HG03045 (cell line): ENCODE results near the gene MICOS13.

Source experiments
- ATAC-seq: cut with Tn5 transposase; IDR thresholded peaks from one replicate; pipeline ENCODE4 v1.9.1; 2021; ENCODE audit warnings: mild to moderate bottlenecking, moderate library complexity; ENCODE audit not compliant: unreplicated experiment

MICOS13 gene

DNA sequence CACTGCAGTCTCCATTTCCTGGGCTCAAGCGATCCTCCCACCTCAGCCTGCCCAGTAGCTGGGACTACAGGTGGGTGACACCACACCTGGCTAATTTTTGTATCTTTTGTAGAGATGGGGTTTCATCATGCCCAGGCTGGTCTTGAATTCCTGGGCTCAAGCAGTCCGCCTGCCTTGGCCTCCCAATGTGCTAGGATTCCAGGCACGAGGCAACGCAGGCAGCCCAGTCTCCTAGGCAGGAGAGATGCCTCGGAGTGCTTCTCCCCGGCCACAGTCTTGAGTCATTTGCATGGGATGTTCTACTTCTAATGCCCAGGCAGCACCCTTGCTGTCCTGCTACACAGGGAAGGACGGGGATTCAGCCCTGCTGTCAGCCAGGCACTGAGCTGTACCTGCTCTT is 8.7 kb downstream of the MICOS13 start:
- no peak for ATAC-seq

DNA sequence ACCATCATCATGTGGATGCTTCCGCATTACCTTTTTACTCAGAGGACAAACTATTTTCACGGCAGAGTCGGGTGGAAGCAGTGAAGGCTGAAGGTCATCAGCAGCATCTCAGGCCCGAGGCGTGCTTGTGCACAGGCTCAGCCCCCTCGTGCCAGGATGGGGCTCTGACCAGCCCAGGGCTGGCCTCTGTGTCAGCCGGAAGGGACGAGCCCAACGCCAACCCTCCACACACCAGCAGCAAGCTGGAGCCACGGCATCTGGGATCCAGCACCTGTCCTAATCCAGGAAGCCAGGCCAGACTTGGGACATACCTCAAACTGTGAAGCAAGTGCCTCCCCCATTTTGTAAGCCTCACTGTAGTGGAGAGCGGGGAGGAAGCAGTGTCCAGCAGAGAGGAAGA is 11.1 kb downstream of the MICOS13 start:
- no peak for ATAC-seq

DNA sequence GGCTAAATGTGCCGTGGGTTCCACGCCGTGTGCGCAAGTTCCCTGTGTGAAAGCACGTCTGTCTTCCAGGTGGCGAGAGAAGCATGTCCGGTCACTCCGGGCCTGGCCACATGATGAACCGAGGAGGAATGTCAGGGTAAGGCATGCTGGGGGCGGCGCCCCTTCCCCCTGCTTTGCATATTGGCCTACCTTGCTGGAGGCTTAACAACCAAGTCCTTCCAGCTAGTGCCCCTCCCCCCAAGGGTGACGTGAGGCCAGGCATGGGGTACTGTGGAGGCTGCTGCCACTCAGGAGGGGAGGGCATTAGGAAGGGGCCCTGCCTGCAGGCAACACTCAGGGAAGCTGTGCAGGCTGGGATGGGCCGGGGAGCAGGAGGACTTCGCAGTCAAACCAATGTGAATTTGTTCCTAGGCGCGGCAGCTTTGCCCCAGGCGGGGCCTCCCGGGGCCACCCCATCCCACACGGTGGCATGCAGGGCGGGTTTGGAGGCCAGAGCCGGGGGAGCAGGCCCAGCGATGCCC is 12.5 kb downstream of the MICOS13 start:
- no peak for ATAC-seq

DNA sequence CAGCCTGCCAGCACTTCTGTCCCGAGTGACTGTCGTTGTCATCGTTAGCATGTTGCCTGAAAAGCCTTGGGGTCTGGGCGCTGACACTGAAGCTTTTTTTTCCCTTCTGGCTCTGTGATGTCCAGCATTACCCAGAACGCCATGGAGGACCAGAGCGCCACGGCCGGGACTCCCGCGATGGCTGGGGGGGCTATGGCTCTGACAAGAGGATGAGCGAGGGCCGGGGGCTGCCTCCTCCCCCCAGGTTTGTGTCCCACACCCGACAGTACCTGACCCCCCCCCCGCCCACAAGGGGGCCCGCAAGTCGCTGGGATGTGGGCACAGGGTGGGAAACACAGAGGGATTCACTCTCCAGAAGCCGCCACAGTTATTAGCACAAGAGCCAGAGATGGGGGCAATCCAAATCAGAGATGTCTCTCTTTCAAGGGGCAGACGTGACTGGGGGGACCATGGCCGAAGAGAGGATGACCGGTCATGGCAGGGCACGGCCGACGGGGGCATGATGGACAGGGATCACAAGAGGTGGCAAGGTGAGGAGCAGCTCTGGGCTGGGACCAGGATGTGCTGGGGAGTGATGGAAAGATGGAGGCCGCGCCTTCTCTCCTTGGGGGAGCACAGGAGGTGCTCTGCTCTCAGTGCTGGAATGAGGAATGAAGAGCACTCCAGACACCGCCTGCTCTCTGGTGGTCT is 13.2 kb downstream of the MICOS13 start:
- ATAC-seq = no peak

DNA sequence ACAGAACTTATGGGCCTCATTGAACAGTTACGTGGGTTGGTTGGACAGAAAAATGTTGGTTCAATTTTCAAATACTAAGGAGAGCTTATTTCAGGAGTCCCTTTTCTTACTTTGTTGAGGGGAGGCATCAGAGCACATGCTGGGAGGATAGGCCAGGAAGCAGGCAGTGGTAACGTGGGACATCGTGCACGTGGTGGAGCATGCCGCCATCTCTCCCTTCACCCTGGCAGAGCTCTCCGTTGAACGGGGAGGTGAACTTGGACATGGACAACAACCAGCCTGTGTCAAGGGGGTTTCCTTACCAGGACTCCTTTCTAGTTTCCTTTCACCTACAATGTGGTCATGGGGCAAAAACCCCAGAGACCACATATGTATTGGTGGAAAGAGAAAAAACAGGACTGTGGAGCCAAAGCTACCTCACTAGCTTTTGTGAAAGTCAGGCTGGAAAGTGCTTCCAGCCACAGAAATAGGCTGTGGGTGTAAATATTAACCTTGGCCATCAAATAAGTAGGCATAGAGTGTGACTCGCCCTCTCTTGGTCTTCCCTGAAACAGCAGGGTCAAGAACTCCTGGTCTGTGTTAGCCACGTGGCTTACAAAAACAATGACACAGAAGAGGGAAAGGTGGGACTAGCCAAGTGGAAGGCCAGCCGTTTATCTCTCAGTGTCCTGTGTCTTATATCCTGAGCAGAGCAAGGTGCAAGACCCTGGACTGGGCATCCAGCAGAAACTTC is 14.4 kb downstream of the MICOS13 start:
- no peak for ATAC-seq

DNA sequence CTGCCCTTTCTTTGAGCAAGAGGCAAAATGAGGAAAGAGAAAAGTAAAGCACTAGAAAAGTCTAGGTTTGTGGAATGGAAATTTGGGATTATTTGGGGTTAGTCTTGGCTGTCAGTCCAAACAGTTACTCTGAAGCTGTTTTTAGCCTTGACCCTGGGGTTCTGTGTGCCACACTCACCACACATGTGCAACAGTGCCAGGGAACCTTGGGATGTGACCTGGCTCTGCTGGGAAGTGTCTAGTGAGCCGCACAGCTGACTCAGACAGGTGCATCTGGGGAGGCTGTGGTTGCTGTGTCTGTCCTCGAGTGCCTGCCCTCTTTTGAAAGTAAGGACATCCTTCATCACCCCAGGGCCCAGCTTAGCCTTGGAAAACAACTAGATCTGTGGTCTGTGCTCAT is 15.8 kb downstream of the MICOS13 start:
- ATAC-seq = no peak

DNA sequence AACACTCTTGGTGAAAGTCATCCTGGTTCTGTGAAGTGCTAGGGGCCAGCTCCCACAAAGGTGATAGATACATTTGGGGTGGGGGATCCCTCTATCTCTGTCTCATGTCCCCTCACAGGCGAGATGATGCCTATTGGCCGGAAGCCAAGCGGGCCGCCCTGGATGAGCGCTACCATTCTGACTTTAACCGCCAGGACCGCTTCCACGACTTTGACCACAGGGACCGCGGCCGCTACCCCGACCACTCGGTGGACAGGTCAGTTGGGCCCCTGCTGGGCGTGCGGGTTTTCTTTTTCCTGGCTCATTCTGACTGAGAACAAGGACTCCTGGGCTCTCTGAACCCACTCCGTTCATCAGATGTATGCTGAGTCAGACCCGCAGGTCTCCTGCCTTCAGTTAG is 16.4 kb downstream of the MICOS13 start:
- ATAC-seq = no peak

DNA sequence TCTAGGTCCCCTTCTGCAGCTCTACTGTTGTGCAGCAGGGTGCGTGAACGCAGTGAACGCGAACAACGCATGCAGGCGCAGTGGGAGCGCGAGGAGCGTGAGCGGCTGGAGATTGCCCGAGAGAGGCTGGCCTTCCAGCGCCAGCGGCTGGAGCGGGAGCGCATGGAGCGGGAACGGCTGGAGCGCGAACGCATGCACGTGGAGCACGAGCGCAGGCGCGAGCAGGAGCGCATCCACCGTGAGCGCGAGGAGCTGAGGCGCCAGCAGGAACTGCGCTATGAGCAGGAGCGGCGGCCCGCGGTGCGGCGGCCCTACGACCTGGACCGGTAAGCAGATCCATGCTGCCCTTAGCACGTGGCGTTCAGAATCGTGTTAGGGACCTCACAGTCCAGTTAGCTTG is 18.8 kb downstream of the MICOS13 start:
- ATAC-seq = no peak

DNA sequence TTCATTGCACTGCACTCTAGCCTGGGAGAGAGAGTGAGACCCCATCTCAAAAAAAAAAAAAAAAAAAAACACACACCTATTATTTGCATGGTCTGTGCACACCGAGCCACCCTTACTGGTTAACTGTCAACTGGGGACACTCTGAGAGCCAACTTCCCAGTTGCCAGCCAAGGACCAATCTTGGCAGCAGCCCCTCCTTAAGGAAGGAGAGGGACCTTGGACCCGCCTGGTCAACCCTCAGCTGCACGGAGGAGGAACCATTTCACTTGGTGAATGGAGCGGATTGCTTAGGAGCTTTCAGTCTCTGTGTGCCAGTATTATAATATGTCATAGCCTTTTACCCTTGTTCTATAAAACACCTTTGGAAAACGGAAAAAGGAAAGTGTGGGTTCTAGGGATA is 24.9 kb downstream of the MICOS13 start:
- ATAC-seq = no peak

DNA sequence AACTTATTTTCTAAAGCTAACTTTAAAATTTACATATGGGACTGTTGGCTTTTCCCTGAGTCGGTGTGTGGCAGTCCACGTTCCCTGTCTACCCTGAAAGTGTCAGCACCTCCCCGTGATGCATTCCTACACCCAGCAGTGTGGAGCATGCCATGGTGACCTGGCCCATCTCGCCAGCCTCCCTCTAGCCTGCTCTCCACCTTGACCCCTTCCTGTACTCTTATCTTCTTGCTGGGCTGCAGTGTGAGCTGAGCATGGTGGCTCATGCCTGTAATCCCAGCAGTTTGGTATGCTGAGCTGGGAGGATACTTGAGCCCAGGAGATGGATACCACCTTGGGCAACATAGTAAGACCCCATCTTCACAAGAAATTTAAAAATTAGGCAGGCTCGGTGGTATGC is 25.4 kb downstream of the MICOS13 start:
- no peak for ATAC-seq

DNA sequence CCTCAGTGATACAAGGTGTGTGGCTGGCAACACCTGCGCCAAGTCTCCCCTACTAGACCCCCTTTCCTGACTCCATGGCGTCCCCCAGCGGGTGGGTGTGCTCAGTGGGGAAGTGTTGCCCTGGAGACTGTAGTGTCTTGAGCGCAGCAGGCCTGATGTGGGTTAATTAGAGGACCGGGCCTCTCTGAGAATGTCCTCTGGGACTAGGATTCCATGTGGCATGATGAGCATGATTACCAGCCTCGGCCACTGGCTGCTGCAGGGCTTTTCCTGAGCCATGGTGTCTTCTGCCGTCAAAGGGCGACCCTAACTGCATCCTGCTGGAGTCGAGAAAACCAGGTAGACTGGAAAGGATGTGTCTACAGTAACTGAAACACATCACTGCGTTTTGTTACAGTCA is 28.1 kb downstream of the MICOS13 start:
- ATAC-seq = no peak

DNA sequence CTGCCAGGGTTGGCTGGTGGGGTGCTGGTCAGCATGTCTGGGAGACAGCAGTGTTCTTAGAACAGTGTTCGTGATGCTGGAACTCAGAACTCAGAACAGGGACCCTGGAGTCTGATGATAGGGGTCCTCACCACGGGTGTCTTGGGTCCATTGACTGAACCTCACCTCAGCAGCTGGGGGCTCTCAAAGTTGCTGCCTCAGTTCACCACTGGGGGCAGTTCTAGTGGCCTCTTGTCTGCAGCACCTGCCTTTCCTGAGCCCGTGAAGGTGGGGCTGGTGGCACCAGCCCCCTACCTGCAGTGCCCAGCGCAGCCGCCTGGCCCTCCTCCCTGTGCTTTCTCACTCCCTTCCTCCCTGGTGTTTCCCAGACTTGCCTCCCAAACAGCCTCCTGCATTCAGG is 29.0 kb downstream of the MICOS13 start:
- ATAC-seq = no peak

DNA sequence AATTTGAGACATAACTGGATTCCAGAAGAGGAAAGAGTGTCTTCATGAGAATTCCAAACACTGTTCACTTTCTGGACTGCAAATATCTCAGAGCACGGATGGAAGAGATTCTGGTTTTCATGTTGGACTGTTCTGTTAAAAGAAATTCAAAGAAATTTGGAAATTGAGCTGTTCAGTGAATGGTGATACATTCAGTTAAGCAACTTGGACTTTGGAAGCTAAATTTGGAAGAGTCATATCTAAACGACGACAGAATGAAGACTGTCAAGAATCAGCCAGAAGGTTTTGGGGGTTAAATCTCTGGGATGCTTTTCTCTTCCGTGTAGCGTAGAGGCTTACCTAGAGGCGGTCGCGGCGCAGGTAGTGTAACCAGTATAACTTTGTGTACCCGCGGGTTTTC is 31.9 kb downstream of the MICOS13 start:
- no peak for ATAC-seq

DNA sequence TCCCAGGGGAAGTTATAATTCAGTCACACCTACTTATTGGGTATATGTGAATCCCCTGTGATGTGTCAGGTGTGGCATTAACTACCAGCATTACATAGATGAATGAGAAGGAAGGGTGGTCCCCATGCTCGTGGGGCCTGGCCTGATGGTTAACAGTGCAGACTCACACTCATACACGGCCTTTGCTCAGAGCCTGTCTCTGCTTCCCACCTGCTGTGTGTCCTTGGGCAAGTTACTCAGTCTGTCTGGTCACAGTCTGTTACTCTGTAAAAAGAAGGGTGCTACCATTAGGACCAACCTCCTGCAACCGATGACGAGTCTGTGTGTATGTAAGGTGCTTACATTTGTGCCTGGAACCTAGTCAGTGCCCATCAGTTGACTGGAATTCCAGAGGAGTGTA is 33.6 kb downstream of the MICOS13 start:
- no peak for ATAC-seq

DNA sequence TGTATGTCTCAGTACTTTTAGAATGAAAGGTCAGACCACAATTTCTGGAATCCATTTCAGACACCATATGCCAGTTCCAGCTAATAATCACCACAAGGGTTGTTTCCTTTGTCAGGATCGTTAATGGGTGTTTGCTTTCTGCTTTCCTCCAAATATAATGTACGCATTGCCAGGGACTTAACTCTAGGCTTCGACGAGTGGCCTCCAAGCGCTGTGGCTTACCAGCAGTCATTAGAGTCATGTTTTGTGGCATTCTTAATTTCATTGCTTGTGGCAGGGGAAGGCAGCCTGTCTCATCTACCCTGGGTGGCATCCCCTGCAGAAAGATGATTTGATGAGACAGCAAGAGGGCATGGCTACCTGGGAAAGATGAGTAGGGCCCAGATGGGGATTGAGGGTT is 34.9 kb downstream of the MICOS13 start:
- no peak for ATAC-seq

DNA sequence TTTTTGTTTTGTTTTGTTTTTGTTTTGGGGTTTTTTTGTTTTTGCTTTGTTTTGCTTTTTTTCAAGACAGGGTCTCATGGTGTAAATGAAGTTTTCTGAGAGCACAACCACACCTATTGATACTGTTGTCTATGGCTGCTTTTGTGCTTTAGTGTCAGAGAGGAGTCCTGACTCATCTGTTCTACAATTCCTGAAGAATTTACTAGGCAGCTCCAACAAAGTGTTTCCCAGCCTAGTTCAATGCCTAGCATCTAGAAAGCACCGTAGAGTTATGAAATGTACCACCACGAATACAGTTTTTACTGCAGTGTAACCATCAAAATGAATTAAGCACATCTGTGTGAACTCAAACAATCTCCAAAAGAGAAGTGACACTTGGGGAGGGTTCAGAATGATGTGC is 36.3 kb downstream of the MICOS13 start:
- ATAC-seq = no peak

DNA sequence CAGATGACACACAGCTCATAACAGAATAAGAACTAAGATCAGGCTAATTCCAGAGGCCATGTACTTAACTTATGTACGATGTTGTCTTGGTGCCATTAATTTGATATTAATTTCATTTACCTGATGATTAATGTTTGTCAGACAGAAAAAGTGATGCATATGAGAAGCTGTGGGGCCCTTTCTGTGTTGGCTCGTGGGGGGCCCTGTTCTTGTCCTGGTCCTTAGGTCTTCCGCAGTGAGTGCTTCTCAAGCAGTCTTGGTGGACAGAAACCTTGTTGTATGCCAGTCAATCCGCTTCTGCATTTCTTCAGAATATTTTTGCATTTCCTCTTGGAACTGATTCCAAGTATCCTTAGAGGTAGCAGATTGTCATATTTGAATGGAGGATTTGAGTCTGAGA is 37.3 kb downstream of the MICOS13 start:
- ATAC-seq = no peak

DNA sequence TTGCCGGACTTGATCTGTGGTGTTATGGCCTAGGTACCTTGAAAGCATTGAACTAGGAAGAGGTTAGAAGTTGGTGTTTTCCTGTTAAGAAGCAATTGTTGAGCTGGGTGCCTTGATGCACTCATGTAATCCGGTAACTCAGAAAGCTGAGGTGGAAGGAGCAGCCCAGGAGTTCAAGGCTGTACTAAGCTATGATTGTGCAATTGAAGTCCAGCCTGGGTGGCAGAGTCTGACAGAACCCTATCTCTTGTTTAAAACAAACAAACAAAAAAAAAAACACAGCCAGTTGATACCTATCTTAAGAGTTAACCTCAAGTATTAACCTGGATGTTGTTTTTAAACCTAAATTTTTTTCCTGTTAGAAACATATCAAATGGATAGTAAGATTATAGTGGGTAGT is 38.1 kb downstream of the MICOS13 start:
- no peak for ATAC-seq

DNA sequence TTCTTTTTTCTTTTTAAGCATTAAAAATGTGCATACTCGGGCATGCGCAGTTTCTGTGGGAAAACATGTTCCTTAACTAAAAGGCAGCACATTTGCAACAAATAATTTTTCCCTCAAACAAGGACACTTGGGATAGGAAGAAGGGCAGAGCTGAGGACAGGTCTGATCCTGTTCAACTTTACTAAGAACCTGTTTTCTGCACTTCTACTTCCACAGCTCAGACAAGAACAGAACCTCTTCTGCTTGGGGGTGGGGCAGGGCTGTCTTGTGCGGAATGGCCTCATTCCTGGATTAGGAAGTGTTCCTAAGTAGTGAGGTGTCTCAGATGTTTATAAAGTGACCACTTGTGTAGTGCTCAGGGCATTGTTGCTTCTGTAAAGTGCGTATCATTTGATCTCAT is 39.1 kb downstream of the MICOS13 start:
- ATAC-seq = no peak

DNA sequence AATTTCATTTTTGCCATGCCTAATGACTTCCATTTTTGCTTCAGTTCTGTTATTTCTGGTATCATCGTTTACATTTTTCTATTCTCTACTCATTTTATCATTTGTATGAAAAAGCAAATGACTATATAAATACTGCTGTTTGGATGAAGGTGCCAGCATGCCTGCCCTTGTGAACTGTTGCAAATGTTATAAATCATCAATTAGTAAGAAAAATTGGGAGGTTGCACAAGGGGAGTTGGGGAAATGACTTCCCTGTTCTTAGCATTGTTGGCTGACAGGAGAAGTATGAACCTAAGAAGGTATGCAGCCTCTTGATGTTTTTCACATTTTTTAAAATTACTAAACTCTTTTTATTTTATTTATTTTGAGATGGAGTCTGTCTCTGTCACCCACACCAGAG is 42.3 kb downstream of the MICOS13 start:
- ATAC-seq = no peak

DNA sequence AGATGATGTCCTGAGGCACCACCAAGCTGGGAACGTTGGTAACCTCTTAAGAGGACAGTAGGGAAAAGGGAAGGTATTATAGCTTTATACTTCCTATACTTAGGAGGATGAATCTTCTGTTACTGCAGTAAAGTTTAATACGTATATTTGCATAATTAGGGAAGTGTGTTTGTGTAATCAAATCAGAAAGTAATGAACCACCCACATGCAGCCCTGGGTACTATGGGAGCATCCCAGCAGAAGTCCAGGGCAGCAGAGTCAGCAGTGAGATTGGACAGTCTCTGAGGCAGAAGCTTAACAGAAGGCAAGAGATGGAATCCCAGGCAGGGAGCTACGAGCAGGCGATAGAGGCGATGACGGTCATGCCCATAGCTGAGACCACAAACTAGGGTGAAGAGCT is 44.9 kb downstream of the MICOS13 start:
- no peak for ATAC-seq

DNA sequence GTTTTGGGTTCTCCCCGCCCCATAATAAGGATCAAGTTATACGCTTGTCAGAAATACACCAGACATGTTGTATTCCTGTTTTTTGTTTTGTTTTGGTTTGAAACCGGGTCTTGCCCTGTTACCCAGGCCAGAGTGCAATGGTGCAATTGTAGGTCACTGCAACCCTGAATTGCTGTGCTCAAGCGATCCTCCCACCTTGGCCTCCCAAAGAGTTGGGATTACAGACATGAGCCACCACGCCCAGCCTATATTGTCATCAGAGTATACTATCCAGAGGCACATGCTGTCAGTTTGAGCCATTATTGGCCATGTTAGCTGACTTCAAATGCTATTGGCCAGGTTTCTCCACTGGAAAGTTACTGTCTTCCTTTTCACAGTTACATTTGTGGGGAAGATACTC is 47.7 kb downstream of the MICOS13 start:
- ATAC-seq = no peak

DNA sequence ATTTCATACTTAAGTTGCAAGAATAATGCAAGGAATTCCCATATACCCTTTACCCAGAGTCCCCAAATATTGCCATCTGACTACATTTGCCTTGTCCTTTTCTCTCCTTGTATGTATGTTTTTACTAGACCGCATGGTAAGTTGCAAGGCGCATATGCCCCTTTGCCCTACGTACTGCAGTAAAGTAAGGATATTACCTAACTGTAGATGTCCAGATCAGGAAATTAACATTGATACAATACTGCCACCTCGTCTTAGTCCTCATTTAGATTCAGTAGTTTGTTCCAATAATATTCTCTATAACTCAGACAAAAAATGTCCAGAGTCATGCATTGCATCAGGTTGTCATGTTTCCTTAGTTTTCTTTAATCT is 48.1 kb downstream of the MICOS13 start:
- no peak for ATAC-seq
